Ovary (tissue), 9 donors: ENCODE measurements around the gene OAS1. TPM values are rescaled to one million over a fixed set of nuclear protein-coding genes. Genes with fewer than 3 reads are reported as not detected.
"Not testable (repeated sequence)": the region's sequence is repeated elsewhere in the genome, so short reads cannot be mapped to it uniquely, and the experiment has no call there.

ENCODE experiments used
- DNase-seq, 5 donors: peaks; one replicate each; pipeline ENCODE4 v3.0.0-alpha.2; 2019 to 2020
- H3K27ac ChIP-seq, 2 donors: fragments of 200-600 bp; one replicate each; pipeline versions ENCODE4 v1.5.1 to v1.8.0; 2019 to 2022
- H3K27me3 ChIP-seq: fragments of 200-600 bp; one replicate; pipeline ENCODE4 v1.8.0; 2022
- H3K36me3 ChIP-seq: fragments of 200-600 bp; sonication (generic); one replicate; pipeline ENCODE4 v1.5.1; 2019
- H3K4me1 ChIP-seq: one replicate; pipeline ENCODE4 v1.8.1; 2013; ENCODE audit warnings: mild to moderate bottlenecking, moderate library complexity; ENCODE audit not compliant: insufficient read depth
- H3K4me3 ChIP-seq: fragments of 200-600 bp; sonication (generic); one replicate; pipeline ENCODE4 v1.5.1; 2017
- H3K9me3 ChIP-seq, 2 donors: fragments of 200-600 bp in 1 of 2; sonication (generic) in 1 of 2; one replicate each; pipeline versions ENCODE4 v1.5.1 to v1.8.1; 2013 to 2019; ENCODE audit warnings: mild to moderate bottlenecking in 1 of 2, moderate library complexity in 1 of 2
- CTCF ChIP-seq, 3 donors: fragments of 450-650 bp in 2 of 3; fragments of 200-600 bp in 1 of 3; IDR thresholded peaks; one replicate each; pipeline versions ENCODE4 v1.5.1 to v1.8.0; 2016 to 2022; ENCODE audit warnings: antibody characterized with exemption in 3 of 3, mild to moderate bottlenecking in 1 of 3
- EP300 ChIP-seq: sonication (generic); formaldehyde crosslinking; IDR thresholded peaks from one replicate; pipeline ENCODE4 v1.6.1; 2017; ENCODE audit warnings: antibody characterized with exemption
- POLR2A ChIP-seq: fragments of 450-650 bp; IDR thresholded peaks from one replicate; pipeline ENCODE4 v1.6.1; 2017; ENCODE audit warnings: antibody characterized with exemption, mild to moderate bottlenecking, moderate library complexity
- WGBS, 3 donors: extraction: QIAGEN DNeasy Blood & Tissue Kit in 1 of 3; methylation state at CpG; one replicate each; pipeline versions ENCODE4 v1.1.5 to v1.1.7; 2013 to 2017; 5-methylcytosine and 5-hydroxymethylcytosine counted together
- intact Hi-C, 4 donors: fragments of 100-400 bp; cut with DNase I; formaldehyde crosslinking; loops; one replicate each; pipeline versions ENCODE4 v1.11.0 to v1.15.1; 2022 to 2023
- polyA plus RNA-seq, 2 donors: library from polyadenylated mRNA; stranded (reverse); fragments of 200-250 nt in 1 of 2; fragments of 350-450 nt in 1 of 2; fragmentation: Illumina TruSeq in 1 of 2; extraction: RNeasy Lipid Tissue Mini Kit (QIAGEN cat#74804) in 1 of 2; gene quantifications; one replicate each; pipeline ENCODE4 v1.2.3, GENCODE V29; 2013 to 2014
- total RNA-seq, 7 donors: library from RNA; depleted of rRNA in 2 of 7; stranded (reverse); fragments of >200 nt in 2 of 7; fragmentation: NEBNext Ultra II Directional in 3 of 7; extraction: Animal tissue kit (Norgen Biotek cat#: 25700) in 3 of 7; gene quantifications; one replicate each; pipeline versions ENCODE4 v1.1.0 to v1.2.4, GENCODE V29; 2016 to 2023
- donor health status: DM: no; HTN: no; CAD: no; lungs with moderate emphysema.
- donor health status: DM: no; HTN: no; CAD: no.
- donor health status: Bipolar disorder and iron deficiency.
- donor health status: DM: yes; HTN: yes; CAD: no.
- donor health status: DM: no; HTN: no; CAD: no.
- donor health status: DM: yes; HTN: yes; CAD: no.

OAS1 gene
- total and polyA plus RNA-seq, 9 donors, result 5.2 to 47.5 (median 8.8) TPM

GRCh38 chr12:112947761-112948160 is 41.0 kb downstream of the OAS1 start:
- intact Hi-C loops, result no loop called here
- no peak for TF ChIP-seq POLR2A
- no peak for TF ChIP-seq EP300
- TF ChIP-seq CTCF (IDR thresholded peaks at IDR 0.05), result no peak
- H3K9me3 ChIP-seq, result no peaks in the 10 kb centered on the region
- no peaks in the 10 kb centered on the region for H3K27me3 ChIP-seq
- H3K4me1 ChIP-seq, result no peaks in the 10 kb centered on the region
- H3K36me3 ChIP-seq, result no peaks in the 10 kb centered on the region
- WGBS, 3 donors, result 94 to 96% (median 95%) methylated on average over 5 of the region's 5 CpGs
- H3K4me3 ChIP-seq, result no peak overlapping the region
- DNase-seq, result no peak
- H3K27ac ChIP-seq, result no peak overlapping the region

DNA sequence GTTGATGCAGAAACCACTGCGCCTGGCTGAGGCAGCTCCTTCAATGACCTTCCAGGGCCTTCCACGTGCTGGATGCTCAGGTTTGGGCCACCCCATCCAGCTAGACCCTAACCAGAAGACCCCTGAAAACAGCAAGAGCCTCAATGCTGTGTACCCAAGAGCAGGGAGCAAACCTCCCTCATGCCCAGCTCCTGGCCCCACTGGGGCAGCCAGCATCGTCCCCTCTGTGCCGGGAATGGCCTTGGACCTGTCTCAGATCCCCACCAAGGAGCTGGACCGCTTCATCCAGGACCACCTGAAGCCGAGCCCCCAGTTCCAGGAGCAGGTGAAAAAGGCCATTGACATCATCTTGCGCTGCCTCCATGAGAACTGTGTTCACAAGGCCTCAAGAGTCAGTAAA is 42.0 kb downstream of the OAS1 start:
- Histone ChIP-seq H3K4me3 (no peak overlapping the region), H3K9me3 (no peaks in the 10 kb centered on the region), H3K27me3 (no peaks in the 10 kb centered on the region), H3K36me3 (no peaks in the 10 kb centered on the region), H3K27ac (no peak overlapping the region), H3K4me1 (no peaks in the 10 kb centered on the region)
- no peak for DNase-seq
- intact Hi-C loops, result no loop called here
- WGBS, 3 donors, result 90 to 93% (median 93%) methylated on average over 7 of the region's 7 CpGs
- no peak for TF ChIP-seq CTCF (IDR thresholded peaks at IDR 0.05)
- no peak for TF ChIP-seq POLR2A
- TF ChIP-seq EP300, result no peak

- WGBS, 3 donors, result 89 to 96% (median 92%) methylated on average over 10 to 11 of the region's 11 CpGs
Measured at GRCh38 chr12:112950701-112951100, 43.9 kb downstream of the OAS1 start.

DNA sequence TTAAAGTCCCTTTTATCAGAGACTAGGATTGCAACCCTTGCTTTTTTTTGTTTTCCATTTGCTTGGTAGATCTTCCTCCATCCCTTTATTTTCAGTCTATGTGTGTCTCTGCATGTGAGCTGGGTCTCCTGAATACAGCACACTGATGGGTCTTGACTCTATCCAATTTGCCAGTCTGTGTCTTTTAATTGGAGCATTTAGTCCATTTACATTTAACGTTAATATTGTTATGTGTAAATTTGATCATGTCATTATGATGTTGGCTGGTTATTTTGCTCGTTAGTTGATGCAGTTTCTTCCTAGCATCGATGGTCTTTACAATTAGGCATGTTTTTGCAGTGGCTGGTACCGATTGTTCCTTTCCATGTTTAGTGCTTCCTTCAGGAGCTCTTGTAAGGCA is 50.4 kb downstream of the OAS1 start:
- H3K4me3 ChIP-seq, H3K27me3 ChIP-seq, H3K36me3 ChIP-seq, intact Hi-C loops, H3K4me1 ChIP-seq, H3K27ac ChIP-seq, DNase-seq, H3K9me3 ChIP-seq: not testable (repeated sequence)
- WGBS, 3 donors, result 92 to 94% (median 94%) methylated on average over 4 of the region's 4 CpGs

More at GRCh38 chr12:112950701-112951100, 43.9 kb downstream of the OAS1 start:
- Histone ChIP-seq H3K4me1 (no peaks in the 10 kb centered on the region), H3K36me3 (no peaks in the 10 kb centered on the region), H3K4me3 (no peak overlapping the region), H3K27me3 (no peaks in the 10 kb centered on the region), H3K9me3 (no peaks in the 10 kb centered on the region), H3K27ac (no peak overlapping the region)
- DNase-seq, result no peak
- TF ChIP-seq POLR2A (no peak), CTCF (IDR thresholded peaks at IDR 0.05) (no peak), EP300 (no peak)
- intact Hi-C loops, result no loop called here

- no peaks in the 10 kb centered on the region for H3K4me1 ChIP-seq
- intact Hi-C loops, result no loop called here
- no peak overlapping the region for H3K27ac ChIP-seq
- no peak for DNase-seq
- H3K27me3 ChIP-seq, result no peaks in the 10 kb centered on the region
- 86 to 88% (median 86%) methylated on average over 7 of the region's 7 CpGs for WGBS, 3 donors
- no peak overlapping the region for H3K4me3 ChIP-seq
- TF ChIP-seq EP300 (no peak), CTCF (IDR thresholded peaks at IDR 0.05) (no peak), POLR2A (no peak)
- no peaks in the 10 kb centered on the region for H3K36me3 ChIP-seq
- peaks cover 0 to 4% of the 10 kb centered on the region in 2 donors for H3K9me3 ChIP-seq
Measured at GRCh38 chr12:112961074-112961473, 54.3 kb downstream of the OAS1 start.
